LoVo (cell line): ENCODE measurements around the gene RASSF4.

Source experiments
- DNase-seq: peaks from one replicate; pipeline ENCODE4 v3.0.0-alpha.2; 2016; ENCODE audit warnings: low spot score

The RASSF4 gene

DNA sequence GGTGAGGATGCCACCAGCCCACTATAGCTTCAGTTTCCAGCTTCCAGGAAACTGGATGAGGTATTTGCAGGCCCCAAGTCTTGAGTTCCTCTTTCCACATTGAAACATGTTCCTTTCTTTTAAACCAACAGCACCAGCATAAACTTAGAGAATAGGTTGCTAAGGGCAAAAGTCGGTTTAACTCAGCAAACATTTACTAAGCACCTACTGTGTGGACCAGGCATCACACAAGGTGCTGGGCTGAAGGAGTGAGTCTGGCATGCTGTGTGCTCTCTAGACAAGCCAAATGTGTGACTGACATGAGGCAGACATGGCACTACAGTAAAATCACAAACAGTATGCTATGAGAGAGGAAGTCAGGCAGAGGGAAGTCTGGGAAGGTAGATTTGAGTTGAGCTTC, 11.0 kb upstream of the RASSF4 start:
- no peak for DNase-seq

DNA sequence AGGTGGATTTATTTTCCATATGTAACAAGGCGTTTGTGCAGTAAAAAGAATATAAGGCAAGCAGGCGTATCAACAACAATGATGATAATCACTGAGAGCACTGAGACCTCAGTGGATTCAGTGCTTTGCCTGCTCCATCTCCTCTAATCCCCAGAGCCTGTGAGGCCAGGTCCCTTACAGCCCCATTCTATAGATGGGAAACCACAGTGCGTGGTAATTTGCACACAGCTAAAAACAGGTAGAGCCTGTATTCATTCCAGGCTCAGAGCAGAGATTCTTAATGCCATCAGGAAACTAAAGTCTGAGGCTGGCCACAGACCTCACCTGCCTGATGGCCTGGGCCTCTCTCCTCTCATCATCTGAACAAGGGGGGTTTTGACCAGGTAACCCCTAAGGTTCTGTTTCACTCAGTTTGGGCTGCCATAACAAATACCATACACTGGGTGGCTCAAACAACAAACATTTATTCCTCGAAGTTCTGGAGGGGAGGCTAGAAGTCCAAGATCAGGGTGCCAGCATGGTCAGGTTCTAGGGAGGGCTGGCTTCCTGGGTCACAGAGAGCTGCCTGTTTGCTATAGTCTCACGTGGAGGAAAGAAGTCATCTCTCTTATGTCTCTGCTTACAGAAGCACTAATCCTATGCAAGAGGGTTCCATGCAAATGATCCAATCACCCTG, 10.3 kb upstream of the RASSF4 start:
- no peak for DNase-seq

DNA sequence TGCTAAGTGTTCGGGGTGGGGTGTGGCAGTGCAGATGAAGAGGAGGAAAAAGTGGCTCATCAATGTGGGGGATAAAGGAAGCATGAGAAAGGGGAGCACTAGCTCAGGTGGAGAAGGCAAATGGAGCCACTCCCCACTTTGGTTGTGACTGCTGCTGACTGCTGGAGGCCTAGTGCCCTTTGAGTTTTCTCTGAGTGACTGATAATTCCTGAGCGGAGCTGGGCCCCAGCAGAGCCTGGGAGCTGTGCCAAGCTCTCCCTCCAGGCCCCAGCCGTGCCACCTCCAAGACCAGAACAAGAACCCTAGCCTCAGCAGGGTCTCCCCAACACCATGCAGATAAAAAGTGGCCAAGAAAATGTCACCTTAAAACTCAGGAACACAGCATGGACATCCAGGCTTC, 9.7 kb upstream of the RASSF4 start:
- DNase-seq: no peak

DNA sequence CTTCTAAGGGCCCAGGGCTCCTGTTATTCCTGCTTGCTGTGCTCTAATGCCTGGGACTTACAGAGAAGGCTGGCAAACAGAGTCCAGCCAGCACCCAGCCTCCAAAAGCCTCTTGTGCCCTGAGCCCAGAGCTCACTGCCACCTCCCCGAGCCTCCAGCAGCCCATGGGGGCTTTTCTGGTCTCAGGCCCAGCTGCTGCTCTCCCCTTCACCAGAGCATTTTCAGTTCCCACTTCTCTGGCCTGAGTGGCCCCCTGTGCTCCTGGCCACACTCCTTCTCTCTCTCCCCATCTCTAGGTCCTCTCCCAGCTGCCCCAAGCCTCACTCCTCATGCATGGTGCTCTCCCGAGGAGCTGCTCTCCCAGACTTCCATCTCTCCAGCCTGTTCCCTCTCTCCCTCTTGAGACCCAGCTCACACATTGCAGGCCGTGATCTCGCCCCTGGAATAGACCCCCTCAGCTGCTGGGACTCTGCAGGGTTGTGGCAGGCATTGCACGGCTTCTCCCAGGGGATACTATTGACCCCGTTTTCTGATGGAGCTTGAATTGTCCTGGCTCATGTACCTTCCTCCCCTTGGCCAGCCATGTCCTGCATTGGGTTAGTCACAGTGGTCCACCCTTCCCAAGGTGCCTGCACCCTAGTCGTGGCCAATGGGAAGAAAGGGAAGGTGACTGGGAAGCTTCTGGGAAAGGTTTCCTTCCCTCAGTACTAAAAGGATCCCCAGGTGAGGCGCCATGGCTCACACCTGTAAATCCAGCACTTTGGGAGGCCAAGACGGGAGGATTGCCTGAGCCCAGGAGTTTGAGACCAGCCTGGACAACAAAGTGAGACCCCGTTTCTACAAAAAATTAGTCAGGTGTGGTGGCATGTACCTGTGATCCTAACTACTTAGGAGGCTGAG, 9.0 kb upstream of the RASSF4 start:
- DNase-seq: no peak

DNA sequence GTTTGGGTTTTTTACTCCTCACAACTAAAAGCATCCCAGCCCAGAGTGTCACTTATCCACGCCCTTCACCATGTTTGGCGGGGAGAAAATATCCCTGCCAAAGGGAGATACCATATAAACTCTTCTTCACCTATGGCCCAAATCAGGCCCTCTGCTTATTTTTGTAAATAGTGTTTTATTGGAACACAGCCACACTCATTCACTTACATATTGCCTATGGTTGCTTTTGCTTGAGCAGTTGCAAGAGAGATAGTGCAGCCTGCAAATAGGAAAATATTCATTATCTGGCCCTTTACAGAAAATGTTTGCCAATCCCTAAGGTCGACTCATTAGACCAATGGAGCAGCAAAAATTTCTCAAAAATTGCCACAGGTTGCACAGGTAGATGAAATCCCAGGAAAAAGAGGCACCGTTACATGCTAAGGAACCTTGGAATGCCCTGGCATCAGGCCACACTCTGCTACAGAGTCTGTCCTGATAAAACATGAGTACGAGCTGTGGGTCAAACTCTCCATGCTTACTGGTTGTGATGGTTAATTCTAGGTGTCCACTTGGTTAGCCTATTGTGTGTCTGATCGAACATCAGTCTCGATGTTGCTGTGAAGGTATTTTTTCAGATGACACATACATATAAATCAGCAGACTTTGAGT, 7.9 kb upstream of the RASSF4 start:
- DNase-seq: no peak

DNA sequence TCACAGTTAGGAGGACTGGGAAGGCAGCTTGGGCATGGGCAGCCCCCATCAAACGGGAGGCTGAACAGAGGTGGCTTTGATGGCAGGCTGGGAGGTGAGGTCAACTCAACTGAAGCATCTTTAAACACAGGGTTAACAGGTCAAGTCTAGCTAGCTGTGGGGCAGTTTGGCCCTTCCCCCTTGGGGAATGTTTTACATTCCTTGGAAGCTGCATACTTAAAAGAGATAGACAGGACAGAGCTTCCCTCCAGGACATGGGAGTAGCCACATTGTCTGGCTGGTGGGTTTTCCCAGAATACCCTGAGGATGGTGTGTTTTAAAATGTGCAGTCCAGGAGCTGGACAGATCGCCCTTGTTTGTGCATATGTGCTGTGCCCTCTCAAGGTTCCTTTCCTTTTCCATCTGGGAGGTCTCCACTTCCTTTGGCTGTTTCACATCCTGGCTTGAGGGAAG, 6.8 kb upstream of the RASSF4 start:
- no peak for DNase-seq

DNA sequence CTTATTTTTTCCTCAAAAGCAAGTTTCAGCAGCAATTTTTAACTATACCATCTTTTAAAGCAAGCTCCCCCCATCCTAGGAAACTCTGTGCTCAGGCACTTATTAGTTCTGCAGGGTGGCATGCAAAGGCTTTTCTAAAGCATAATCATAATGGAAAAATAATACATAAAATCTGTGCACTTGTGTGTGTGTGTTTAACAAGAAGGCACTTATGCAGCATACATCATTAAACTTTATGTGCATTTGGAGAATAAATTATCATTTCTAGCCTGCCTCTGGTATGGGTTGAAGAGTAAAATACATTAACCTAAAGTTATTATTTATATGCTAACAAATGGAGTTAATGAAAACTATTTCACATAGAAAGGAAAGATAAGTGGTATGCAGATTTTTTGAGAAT, 5.6 kb upstream of the RASSF4 start:
- DNase-seq: no peak

DNA sequence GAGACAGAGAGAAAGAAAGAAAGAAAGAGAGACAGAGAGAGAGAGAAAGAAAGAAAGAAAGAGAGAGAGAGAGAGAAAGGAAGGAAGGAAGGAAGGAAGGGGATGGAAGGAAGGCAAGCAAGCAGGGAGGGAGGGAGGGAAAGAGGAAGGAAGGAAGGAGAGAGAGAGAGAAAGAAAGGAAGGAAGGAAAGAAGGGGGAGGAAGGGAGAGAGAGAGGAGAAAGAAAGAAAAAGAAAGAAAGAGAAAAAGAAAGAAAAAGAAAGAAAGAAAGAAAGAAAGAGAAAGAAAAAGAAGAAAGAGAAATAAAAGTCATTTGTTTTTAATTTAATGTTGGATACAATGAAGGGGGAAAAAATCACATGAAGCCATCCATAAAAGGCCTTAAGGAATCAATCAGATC, 4.6 kb upstream of the RASSF4 start:
- no peak for DNase-seq

DNA sequence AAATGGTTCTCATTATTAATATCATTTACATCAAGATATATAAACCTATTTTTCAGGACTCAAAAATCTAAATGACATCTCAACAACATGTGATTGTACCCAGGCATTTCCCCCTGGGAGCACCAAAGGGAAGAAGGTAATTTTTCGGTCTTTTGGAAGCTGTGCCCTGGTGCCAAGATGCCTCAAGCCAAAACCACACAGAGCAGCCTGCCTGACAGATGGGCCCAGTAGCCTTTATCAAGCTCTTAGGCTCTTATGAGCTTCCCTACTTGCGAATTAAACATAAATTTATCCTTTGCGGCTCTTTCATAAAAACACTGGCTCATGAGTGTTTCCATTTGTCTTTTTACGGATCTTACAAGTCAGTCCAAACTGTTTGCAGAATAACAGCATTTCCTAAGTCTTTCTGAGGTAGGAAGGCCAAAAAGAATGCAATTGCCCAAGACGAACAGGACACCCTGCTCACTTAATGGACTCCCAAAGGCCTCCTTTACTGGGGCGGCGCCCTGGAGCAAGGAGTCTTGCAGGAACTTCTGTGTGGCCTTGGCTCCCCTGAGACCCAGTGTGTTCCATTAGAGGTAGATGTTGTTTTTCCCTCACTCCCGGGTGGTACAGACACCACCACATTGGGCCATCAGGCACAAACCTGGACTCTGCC, 4.1 kb upstream of the RASSF4 start:
- DNase-seq: no peak

DNA sequence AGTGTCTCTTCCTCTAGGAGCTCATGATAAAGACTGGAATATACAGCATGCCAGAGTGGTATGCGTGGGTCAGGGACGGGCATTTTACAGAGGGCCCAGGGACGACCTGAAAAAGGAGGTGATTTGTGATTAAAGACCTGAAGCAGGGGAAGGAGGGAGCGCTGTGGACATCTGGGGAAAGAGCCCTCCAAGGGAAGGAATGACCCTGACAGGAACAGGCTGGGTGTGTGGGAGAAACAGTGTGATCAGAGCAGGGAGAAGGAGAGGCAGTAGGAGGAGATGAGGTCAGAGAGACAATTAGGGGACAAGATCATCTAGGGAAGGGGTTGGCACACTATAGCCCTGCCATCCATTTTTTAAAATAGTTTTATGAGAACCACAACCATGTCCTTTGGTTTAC, 3.4 kb upstream of the RASSF4 start:
- no peak for DNase-seq

DNA sequence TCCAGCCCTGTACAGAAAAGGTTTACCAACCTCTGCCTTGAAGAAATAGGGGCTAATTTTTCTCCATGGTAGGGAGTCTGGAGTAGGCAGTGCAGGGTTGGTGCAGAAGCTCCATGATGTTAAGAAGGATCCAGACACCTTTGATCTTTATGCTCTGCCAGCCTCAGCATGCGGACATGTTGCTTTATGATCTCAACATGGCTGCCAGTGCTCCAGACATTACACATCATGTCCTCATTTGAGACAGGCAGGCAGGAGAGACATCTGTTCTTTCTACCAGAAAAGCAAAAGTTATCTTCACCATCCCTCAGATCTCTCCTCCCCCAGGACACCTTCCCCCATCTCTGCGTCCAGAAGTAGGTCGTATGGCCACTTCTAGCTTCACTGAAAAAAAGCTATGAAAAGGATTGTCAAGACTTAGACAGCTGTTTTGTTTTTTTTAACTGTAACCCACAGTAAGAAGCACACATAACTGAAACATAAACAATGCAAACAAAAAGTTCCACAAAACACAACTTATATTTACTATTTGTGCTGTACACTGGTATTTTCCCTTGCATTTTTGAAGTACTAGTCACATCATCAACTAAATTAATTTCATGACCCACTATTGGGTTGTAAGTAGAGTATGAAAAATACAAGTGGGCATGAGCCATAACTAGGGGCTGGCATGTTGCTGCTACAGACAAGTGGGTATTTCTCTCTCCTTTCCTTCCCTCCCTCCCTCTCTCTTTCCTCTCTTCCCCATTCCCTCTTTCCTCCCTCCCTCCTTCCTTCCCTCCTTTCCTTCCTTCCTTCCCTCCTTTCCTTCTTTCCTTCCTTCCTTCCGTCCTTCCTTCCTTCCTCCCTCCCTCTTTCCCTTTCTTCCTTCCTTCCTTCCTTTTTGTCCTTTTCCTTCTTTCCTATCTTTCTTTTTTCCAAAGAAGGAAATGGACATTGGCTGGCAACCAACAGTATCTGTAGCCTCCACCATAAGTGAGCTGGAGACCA, 2.6 kb upstream of the RASSF4 start:
- DNase-seq: no peak

DNA sequence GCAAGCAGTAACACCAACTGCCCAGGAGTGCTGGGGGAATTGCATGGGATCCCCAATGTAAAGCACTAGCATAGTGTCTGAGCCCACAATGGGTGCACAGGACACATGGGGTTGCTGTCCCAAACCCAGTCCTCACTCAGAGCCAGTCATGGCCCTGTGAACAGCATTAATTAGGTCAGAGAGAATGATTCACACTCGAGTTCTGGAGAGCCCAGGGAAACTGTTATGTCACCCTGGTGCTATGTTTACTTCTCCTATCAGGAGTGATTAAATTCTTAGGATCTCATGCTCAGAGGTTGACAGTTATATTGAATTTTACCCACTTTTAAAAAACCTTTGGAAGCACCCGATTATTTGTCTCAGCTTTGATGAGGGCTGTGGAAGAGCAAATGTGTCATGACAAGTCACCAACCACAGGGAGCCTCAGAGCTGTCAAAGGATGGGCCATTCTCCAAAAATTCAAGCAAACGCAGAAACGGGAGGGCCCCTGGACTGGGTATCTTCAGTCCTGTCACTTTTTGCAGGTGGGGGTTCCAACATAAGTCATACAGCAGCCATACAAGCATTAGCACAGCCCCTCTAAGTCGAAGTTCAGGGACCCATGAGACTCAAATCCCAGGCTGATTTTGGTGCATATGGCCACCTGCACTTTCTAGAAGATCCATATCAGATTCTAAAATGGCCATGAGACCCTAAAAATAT, 1.3 kb upstream of the RASSF4 start:
- DNase-seq: no peak

DNA sequence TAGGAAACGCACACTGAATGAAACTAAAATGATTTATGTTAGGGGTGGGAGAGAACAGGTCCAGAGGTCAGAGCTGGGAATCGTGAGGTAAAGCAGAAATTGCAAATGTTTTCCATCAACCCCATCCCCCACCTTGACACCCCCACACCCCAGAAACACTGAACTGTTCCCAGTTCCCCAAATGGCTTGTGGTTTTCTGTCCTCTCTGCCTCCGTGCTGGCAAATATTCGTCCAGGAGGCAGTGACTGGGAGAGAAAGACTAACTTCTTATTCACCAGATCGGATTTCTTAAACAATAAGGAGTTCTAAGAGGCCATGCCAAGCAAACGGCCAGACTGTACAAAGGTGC, 730 bp upstream of the RASSF4 start:
- no peak for DNase-seq

DNA sequence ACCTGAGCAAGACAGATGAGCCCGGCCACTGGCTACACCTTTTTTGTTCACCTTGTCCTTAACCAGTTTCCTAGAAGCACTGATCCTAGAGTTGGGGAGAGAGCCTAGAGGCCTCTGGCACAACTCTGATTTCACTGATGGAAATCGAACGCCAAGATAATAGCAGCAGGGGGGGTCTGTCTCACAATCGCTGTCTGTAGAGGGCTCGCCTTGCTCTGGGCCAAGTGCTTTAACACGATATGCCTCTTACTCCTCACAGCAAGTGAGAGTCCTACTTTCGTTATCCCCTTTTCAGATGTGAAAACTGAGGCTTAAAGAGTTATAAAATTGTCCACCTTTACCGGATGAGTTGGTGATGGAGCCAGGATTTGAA, 472 bp downstream of the RASSF4 start:
- no peak for DNase-seq

DNA sequence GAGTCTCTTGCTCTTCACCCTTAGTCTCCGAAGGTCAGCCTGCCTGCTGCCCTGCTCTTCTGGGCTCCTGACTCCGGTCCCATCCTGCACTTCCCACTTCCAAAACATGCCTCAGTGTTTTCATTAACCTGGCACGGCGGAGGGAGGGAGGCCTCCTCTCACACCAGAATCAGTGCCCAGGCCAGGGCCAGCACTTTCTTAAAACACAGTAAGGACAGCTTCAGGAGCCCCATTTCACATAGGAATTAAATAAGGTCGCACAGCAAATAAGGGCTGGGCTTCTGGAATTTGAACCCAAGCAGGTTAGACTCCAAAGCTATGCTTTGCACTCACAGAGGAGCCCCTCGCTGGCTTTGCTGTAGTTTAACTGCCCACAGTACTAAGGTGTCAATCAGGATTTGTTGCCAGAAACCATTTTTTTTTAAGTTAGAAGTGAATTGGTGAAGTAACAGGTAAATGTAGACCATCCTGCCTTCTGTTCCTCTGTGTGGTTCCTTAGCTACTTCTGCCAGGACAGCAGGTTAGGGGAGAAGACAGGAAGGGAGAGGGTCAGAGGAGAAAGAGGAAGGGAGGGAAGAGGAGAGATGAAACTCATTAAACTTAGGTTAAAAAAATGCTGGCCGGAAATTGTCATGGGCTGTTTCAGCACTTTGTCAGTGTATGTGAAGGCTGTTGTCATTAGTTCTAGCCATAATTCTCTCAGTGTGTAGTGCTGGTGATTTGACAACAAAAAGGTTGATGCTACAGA, 1.1 kb downstream of the RASSF4 start:
- no peak for DNase-seq

DNA sequence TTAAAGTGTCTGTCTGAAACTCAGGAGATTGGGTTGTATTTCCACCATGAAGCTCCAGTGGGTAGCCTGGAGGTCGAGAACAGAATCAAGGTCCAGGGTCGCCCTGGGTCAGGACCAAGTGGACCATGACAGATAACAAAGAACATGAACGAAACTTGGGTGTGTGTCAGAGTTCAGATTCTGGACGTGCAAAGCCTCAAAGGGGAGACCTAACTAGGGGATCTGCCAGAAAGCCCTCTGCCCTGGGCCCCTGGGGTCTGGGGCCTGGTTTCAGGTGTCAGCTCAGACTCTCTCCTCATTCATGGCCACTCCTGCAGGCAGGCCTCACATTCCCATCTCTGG, 1.6 kb downstream of the RASSF4 start:
- no peak for DNase-seq

DNA sequence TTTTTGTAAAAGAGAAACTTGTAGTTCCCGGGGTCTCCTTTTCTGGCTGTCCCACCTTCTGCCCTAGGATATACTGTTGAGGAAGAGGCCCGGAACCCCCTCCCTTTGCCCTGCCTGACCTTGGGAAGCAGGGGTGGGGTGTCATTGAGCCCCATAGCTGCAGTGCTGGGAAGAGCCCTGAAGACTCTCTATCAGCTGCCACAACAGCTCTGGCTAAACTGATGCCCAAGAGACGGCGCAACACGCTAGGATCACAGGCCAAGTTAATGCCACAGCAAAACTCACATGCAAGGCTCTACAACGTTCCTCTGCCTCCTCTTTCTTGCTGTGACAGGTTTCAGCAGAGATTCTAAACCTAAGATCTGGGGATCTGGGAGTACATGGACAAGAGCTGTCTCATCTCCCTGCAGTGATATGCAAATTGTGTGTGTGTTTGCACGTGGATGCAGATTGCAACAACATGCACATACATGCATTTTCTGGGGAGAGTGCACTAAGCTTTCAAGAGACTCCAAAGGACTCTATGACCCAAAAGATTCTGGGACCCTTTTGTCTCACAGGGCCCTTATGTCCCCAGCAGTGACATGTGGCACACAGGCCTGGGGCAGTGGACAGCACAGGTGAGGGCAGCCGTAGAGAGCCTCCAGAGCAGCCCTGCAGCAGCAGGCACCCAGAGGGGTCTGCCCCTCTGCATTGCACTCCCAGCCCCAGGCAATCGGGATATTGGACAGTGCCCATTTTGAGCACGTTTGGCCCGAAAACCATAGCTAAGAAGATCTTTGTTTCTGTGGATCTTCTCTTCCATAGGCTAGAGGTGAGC, 2.5 kb downstream of the RASSF4 start:
- no peak for DNase-seq

DNA sequence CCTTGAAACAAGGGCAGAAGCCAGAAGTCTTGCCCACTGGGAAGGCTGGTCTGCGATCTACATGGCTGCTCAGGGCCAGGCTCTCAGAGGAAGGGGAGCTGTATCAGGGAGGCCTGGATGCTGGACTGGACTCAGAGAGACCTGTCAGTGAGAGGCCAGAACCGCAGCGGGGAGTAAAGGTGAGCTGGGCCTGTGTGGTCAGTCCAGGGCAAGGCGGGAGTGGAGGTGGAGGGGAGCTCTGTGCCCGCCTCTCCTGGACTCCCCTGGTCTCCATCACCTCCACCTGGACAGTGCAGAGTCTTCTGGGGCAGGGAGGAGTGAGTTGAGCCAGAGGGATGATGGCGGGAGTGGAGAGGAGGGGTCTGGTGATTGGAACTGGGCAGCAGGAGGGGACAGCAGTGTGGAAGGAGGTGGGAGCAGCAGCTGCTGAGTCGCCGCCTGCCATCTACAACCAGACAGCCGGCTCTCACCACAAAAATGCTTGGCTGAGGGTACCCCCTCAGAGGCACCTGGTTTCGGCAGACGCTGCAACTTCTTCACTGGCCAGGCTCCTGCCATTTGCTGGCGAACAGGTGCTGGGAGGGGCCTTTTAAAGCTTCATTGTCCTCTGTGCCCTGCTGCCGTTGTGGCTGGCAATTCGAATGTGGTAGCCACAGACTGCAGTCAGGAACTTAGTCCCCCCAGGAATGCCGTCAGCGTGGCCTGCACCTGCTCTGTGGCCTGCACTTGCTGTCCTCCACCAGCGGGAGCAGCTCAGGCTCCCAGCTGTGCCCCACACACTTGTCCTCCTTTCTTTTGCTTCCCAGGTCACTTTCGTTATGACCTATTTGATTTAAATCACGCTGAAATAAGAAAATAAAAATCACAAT, 3.5 kb downstream of the RASSF4 start:
- DNase-seq: no peak
